GM12865 (cell line): ENCODE results near the gene MDH1B.
A peak's percentile ranks its signal among the peaks of the same experiment; 100 is the strongest.
"Not testable (repeated sequence)": the region's sequence is repeated elsewhere in the genome, so short reads cannot be mapped to it uniquely, and the experiment has no call there.

Experiments used
- DNase-seq: peaks from one replicate; pipeline ENCODE4 v3.0.0; 2010; ENCODE audit warnings: low read depth
- H3K4me3 ChIP-seq: 2 replicates; pipeline ENCODE4 v1.5.1; 2011; ENCODE audit warnings: mild to moderate bottlenecking, low read depth, low read length, control low read depth
- TF ChIP-seq, protein P1 (sequence below): IDR thresholded peaks from 2 replicates; pipeline ENCODE4 v1.5.1; 2011; ENCODE audit warnings: low read length, control low read depth, low read depth, inconsistent platforms; ENCODE audit not compliant: insufficient read depth; ENCODE audit errors: missing control alignments

MDH1B gene

GRCh38 chr2:206716623-206717022 lies 48.5 kb downstream of the MDH1B start:
- TF ChIP-seq, protein P1, sequence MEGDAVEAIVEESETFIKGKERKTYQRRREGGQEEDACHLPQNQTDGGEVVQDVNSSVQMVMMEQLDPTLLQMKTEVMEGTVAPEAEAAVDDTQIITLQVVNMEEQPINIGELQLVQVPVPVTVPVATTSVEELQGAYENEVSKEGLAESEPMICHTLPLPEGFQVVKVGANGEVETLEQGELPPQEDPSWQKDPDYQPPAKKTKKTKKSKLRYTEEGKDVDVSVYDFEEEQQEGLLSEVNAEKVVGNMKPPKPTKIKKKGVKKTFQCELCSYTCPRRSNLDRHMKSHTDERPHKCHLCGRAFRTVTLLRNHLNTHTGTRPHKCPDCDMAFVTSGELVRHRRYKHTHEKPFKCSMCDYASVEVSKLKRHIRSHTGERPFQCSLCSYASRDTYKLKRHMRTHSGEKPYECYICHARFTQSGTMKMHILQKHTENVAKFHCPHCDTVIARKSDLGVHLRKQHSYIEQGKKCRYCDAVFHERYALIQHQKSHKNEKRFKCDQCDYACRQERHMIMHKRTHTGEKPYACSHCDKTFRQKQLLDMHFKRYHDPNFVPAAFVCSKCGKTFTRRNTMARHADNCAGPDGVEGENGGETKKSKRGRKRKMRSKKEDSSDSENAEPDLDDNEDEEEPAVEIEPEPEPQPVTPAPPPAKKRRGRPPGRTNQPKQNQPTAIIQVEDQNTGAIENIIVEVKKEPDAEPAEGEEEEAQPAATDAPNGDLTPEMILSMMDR, result no peak
- no peak overlapping the region for H3K4me3 ChIP-seq
- DNase-seq, result no peak

DNA sequence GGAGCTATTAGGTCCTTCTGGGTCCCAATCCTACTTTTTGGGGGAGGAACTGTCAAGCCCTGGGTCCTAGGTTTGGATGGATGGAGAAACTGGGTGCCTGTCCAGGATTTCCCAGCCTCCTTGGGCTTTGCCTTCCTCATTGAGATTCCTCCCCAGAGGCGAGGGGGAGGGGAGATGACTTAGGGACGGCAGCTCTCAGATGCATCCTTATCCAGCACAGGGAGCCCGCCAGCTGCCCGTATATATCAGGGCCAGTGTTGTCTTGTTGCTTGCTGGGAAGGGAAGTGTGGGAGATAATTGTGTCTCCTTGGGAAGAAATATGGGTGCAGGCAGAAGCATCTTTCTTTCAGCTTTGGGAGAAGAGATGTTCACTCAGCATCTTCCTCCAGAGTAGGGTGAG lies 49.9 kb downstream of the MDH1B start:
- DNase-seq, H3K4me3 ChIP-seq: not testable (repeated sequence)

DNA sequence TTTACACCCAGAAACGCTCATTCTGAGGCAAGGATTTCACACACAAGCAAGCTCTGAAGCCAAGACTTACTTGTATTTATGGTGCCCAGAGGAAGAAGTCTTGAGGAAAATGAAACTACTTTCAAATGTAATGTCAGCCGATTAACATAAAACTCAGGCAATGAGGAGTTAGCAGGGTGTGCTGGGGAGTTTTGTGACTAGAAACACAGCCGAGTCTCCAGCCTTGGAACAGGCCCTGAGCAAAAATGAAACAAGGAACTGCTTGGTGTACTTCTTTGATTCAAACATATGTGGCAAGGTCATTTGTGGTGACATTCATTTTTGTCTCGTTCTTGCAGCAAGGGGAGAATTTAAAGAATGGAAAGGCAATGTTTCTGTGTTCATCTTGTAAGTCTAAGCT lies 51.4 kb downstream of the MDH1B start:
- peak; percentile 77 for DNase-seq
- peak overlapping the region; percentile 20 for H3K4me3 ChIP-seq

DNA sequence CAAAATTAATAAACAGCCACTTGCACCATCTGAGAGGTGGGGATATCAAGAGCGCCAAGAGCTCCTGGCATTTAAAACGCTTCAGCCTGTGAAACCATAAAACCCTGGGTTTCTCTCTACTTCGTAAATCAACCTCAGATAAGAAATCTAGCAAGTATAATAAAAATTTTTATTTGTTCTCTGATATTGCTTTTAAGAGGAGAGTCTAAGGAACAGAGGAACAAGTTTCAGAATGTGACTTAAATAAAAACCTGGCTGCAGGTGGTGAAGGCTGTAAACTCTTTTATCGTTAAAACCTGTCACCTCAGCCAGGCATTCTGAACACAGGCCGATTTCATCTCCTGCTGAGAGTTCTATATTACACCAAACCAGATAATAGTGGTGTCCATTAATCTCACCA lies 56.8 kb downstream of the MDH1B start:
- TF ChIP-seq, protein P1, result no peak
- no peak overlapping the region for H3K4me3 ChIP-seq
- no peak for DNase-seq

More for the DNA sequence above, 51.4 kb downstream of the MDH1B start:
- TF ChIP-seq, protein P1, result no peak

- TF ChIP-seq, protein P1, result no peak
- H3K4me3 ChIP-seq, result no peak overlapping the region
- no peak for DNase-seq
These were observed 57.9 kb downstream of the MDH1B start for GRCh38 chr2:206707164-206707701.

GRCh38 chr2:206701952-206702605 lies 63.0 kb downstream of the MDH1B start:
- TF ChIP-seq, protein P1, result no peak
- DNase-seq, result no peak
- no peak overlapping the region for H3K4me3 ChIP-seq

GRCh38 chr2:206700156-206700555 lies 65.0 kb downstream of the MDH1B start:
- TF ChIP-seq, protein P1, result no peak
- no peak overlapping the region for H3K4me3 ChIP-seq
- no peak for DNase-seq
